H1 (cell line): ENCODE measurements around the gene FREM1. TPM values are rescaled to one million over a fixed set of nuclear protein-coding genes. Genes with fewer than 3 reads are reported as not detected.

ENCODE experiments used
- CTCF ChIA-PET: fragments of 300-600 bp; sonication (Branson Sonifier 250); formaldehyde crosslinking; loops from one replicate; lab custom pipeline; 2021; ENCODE audit not compliant: partially characterized antibody; lab: Charles Lee
- POLR2A ChIA-PET: fragments of 300-600 bp; sonication (Branson Sonifier 250); formaldehyde crosslinking; loops from one replicate; lab custom pipeline; 2021; ENCODE audit warnings: inconsistent platforms; ENCODE audit not compliant: partially characterized antibody; lab: Charles Lee
- DNase-seq, 2 experiments: peaks; one replicate each; pipeline versions ENCODE4 v3.0.0 to v3.0.0-alpha.2; 2010 to 2022; ENCODE audit warnings: low spot score in 2 of 2, low read depth in 1 of 2, mixed read lengths in 1 of 2
- FAIRE-seq: peaks from 2 replicates; lab custom pipeline; 2011; peaks lifted over from hg19 to GRCh38; lab: Jason Lieb, UNC
- H2AFZ ChIP-seq: 2 replicates; pipeline ENCODE4 v1.8.1; 2012; ENCODE audit warnings: low read length, inconsistent platforms
- H2AK5ac ChIP-seq: 2 replicates; pipeline ENCODE4 v1.6.1; 2013; ENCODE audit warnings: low read depth, low read length
- H2BK120ac ChIP-seq: replicated peaks from 2 replicates; pipeline ENCODE3; 2013; ENCODE audit warnings: low read depth, low read length, inconsistent platforms
- H2BK12ac ChIP-seq: 2 replicates; pipeline ENCODE4 v1.6.1; 2013; ENCODE audit warnings: low read depth, low read length
- H2BK15ac ChIP-seq: 2 replicates; pipeline ENCODE4 v1.6.1; 2013; ENCODE audit warnings: low read length
- H2BK20ac ChIP-seq: 2 replicates; pipeline ENCODE4 v1.6.1; 2013; ENCODE audit warnings: low read length
- H2BK5ac ChIP-seq: 2 replicates; pipeline ENCODE4 v1.6.1; 2013; ENCODE audit warnings: low read depth, low read length
- H3K14ac ChIP-seq: 2 replicates; pipeline ENCODE4 v1.6.1; 2013; ENCODE audit warnings: inconsistent platforms; ENCODE audit not compliant: insufficient read length
- H3K18ac ChIP-seq: 2 replicates; pipeline ENCODE4 v1.6.1; 2013; ENCODE audit warnings: low read length; ENCODE audit errors: extremely low read depth
- H3K23ac ChIP-seq: 2 replicates; pipeline ENCODE4 v1.6.1; 2013; ENCODE audit warnings: inconsistent platforms; ENCODE audit not compliant: insufficient read length
- H3K23me2 ChIP-seq: 2 replicates; pipeline ENCODE4 v1.6.1; 2013; ENCODE audit warnings: low read depth, low read length
- H3K27ac ChIP-seq: 2 replicates; pipeline ENCODE4 v1.6.1; 2011; ENCODE audit warnings: low read depth, low read length, inconsistent platforms
- H3K27me3 ChIP-seq, 4 experiments: replicated peaks in 1 of 4; 1 replicate in 1 of 4; 2 replicates in 3 of 4; pipeline versions ENCODE4 v1.6.1 to v1.8.1; 2011 to 2013; ENCODE audit warnings: low read length in 3 of 4, mild to moderate bottlenecking in 3 of 4, inconsistent platforms in 2 of 4, mixed read lengths in 2 of 4, moderate library complexity in 1 of 4; ENCODE audit not compliant: control insufficient read depth in 3 of 4, insufficient read depth in 3 of 4; ENCODE audit errors: extremely low read depth in 1 of 4
- H3K36me3 ChIP-seq, 4 experiments: 2 replicates each; pipeline versions ENCODE4 v1.6.1 to v1.8.1; 2011 to 2013; ENCODE audit warnings: mild to moderate bottlenecking in 4 of 4, low read length in 3 of 4, moderate library complexity in 2 of 4, control low read depth in 1 of 4, inconsistent platforms in 1 of 4; ENCODE audit not compliant: insufficient read depth in 4 of 4, control insufficient read depth in 2 of 4
- H3K4ac ChIP-seq: replicated peaks from 2 replicates; pipeline ENCODE3; 2013; ENCODE audit warnings: low read length, low read depth, mixed read lengths, inconsistent platforms; ENCODE audit not compliant: insufficient read length
- H3K4me1 ChIP-seq, 4 experiments: replicated peaks in 1 of 4; 1 replicate in 1 of 4; 2 replicates in 3 of 4; pipeline versions ENCODE4 v1.6.1 to v1.8.1; 2011 to 2013; ENCODE audit warnings: low read length in 3 of 4, inconsistent platforms in 2 of 4, mixed read lengths in 1 of 4; ENCODE audit not compliant: insufficient read depth in 4 of 4, control insufficient read depth in 3 of 4
- H3K4me2 ChIP-seq, 2 experiments: 2 replicates each; pipeline versions ENCODE4 v1.6.1 to v1.8.1; 2011 to 2013; ENCODE audit warnings: low read depth in 2 of 2, low read length in 2 of 2, control low read depth in 1 of 2, inconsistent platforms in 1 of 2, mild to moderate bottlenecking in 1 of 2; ENCODE audit not compliant: insufficient read depth in 1 of 2
- H3K4me3 ChIP-seq, 4 experiments: fragments of 200-600, 300-600 bp in 1 of 4; sonication (generic), shearing (Covaris generic), sonication (Bioruptor Twin) in 1 of 4; 2 replicates each; pipeline versions ENCODE4 v1.5.1 to v1.8.1; 2011 to 2016; ENCODE audit warnings: low read length in 4 of 4, low read depth in 3 of 4, control low read depth in 2 of 4, inconsistent platforms in 2 of 4, mild to moderate bottlenecking in 2 of 4, mixed read lengths in 1 of 4, moderate library complexity in 1 of 4; ENCODE audit not compliant: insufficient read depth in 2 of 4; ENCODE audit errors: extremely low read depth in 1 of 4
- H3K56ac ChIP-seq: replicated peaks from 2 replicates; pipeline ENCODE3; 2013; ENCODE audit warnings: low read depth, mild to moderate bottlenecking, mixed read lengths, low read length, inconsistent platforms; ENCODE audit not compliant: insufficient read length
- H3K79me1 ChIP-seq: 2 replicates; pipeline ENCODE4 v1.6.1; 2013; ENCODE audit warnings: low read depth, low read length, control low read depth
- H3K79me2 ChIP-seq, 2 experiments: 2 replicates each; pipeline versions ENCODE4 v1.6.1 to v1.8.1; 2012 to 2013; ENCODE audit warnings: low read length in 2 of 2, mild to moderate bottlenecking in 2 of 2, inconsistent platforms in 1 of 2; ENCODE audit not compliant: insufficient read depth in 2 of 2, control insufficient read depth in 1 of 2
- H3K9ac ChIP-seq, 4 experiments: replicated peaks in 1 of 4; 1 replicate in 1 of 4; 2 replicates in 3 of 4; pipeline versions ENCODE4 v1.6.1 to v1.8.1; 2011 to 2013; ENCODE audit warnings: low read depth in 3 of 4, low read length in 3 of 4, control low read depth in 2 of 4, mild to moderate bottlenecking in 2 of 4, moderate library complexity in 2 of 4, inconsistent platforms in 1 of 4; ENCODE audit errors: extremely low read depth in 1 of 4
- H3K9me3 ChIP-seq, 2 experiments: 2 replicates each; pipeline versions ENCODE4 v1.6.1 to v1.8.1; 2012 to 2013; ENCODE audit warnings: mild to moderate bottlenecking in 2 of 2, moderate library complexity in 2 of 2, control low read depth in 1 of 2, inconsistent platforms in 1 of 2, low read depth in 1 of 2, low read length in 1 of 2, mixed read lengths in 1 of 2; ENCODE audit not compliant: insufficient read depth in 2 of 2
- H4K20me1 ChIP-seq, 2 experiments: replicated peaks in 1 of 2; 2 replicates each; pipeline versions ENCODE3 to v1.8.1; 2011 to 2013; ENCODE audit warnings: inconsistent platforms in 2 of 2, low read length in 2 of 2, mild to moderate bottlenecking in 1 of 2; ENCODE audit not compliant: insufficient read depth in 2 of 2, control insufficient read depth in 1 of 2
- H4K5ac ChIP-seq: 2 replicates; pipeline ENCODE4 v1.6.1; 2013; ENCODE audit warnings: low read length, low read depth, mixed read lengths, inconsistent platforms; ENCODE audit not compliant: insufficient read length
- H4K8ac ChIP-seq: 2 replicates; pipeline ENCODE4 v1.8.0; 2013; ENCODE audit warnings: mild to moderate bottlenecking, moderate library complexity, low read length, inconsistent platforms; ENCODE audit not compliant: insufficient read depth; ENCODE audit errors: extremely low read depth
- H4K91ac ChIP-seq: replicated peaks from 2 replicates; pipeline ENCODE3; 2013; ENCODE audit warnings: low read length, mixed read lengths, inconsistent platforms; ENCODE audit not compliant: insufficient read length
- BRCA1 ChIP-seq: IDR thresholded peaks from 2 replicates; pipeline ENCODE4 v1.6.1; 2012; ENCODE audit warnings: low read depth, low read length, improper control_type of control experiment
- CHD2 ChIP-seq: IDR thresholded peaks from 2 replicates; pipeline ENCODE4 v1.6.1; 2012; ENCODE audit warnings: low read length, improper control_type of control experiment
- EGR1 ChIP-seq: IDR thresholded peaks from 2 replicates; pipeline ENCODE4 v1.6.1; 2011; ENCODE audit warnings: low read depth, low read length, borderline replicate concordance
- JUND ChIP-seq: IDR thresholded peaks from 2 replicates; pipeline ENCODE4 v1.6.1; 2011; ENCODE audit warnings: mild to moderate bottlenecking, improper control_type of control experiment, low read length
- PHF8 ChIP-seq: fragments of 200-600 bp; sonication (generic); conservative IDR thresholded peaks from 2 replicates; pipeline ENCODE4 v1.7.1; 2012; ENCODE audit warnings: low read depth, mild to moderate bottlenecking, inconsistent platforms, low read length, moderate library complexity
- RAD21 ChIP-seq, 2 experiments: IDR thresholded peaks in 1 of 2; conservative IDR thresholded peaks in 1 of 2; 2 replicates each; pipeline ENCODE4 v1.6.1; 2011; ENCODE audit warnings: low read depth in 2 of 2, low read length in 2 of 2, improper control_type of control experiment in 1 of 2, inconsistent platforms in 1 of 2, mild to moderate bottlenecking in 1 of 2, moderate library complexity in 1 of 2
- RXRA ChIP-seq: IDR thresholded peaks from 2 replicates; pipeline ENCODE4 v1.6.1; 2011; ENCODE audit warnings: low read depth, mild to moderate bottlenecking, low read length, moderate library complexity; ENCODE audit not compliant: insufficient read depth
- SIRT6 ChIP-seq: IDR thresholded peaks from one replicate; pipeline ENCODE4 v1.7.1; 2012; ENCODE audit warnings: low read length, inconsistent platforms
- SP1 ChIP-seq: IDR thresholded peaks from 2 replicates; pipeline ENCODE4 v1.6.1; 2011; ENCODE audit warnings: low read depth, low read length
- polyA plus RNA-seq, 7 experiments: library from polyadenylated mRNA; depleted of rRNA in 3 of 7; stranded (reverse) in 5 of 7; unstranded in 2 of 7; fragments of >200 nt in 5 of 7; fragments of 200-250 nt in 2 of 7; gene quantifications; 1 replicate in 5 of 7; 2 replicates in 1 of 7; 4 replicates in 1 of 7; pipeline versions ENCODE4 v1.2.1 to v1.2.3, GENCODE V29; 2011 to 2013; ENCODE audit warnings: missing spikeins in 2 of 7, mixed read lengths in 2 of 7
- total RNA-seq: library from RNA; stranded (reverse); fragmentation: NEBNext Ultra II Directional; extraction: Animal tissue kit (Norgen Biotek cat#: 25700); gene quantifications from 2 replicates; pipeline ENCODE4 v1.2.1, GENCODE V29; 2021
- TF ChIP-seq, protein P1 (sequence below): IDR thresholded peaks from 2 replicates; pipeline ENCODE4 v1.6.1; 2011; ENCODE audit warnings: low read length, improper control_type of control experiment
- TF ChIP-seq, protein P2 (sequence below): IDR thresholded peaks from 2 replicates; pipeline ENCODE4 v1.6.1; 2012; ENCODE audit warnings: inconsistent platforms

The FREM1 gene
- total and polyA plus RNA-seq, 2 of the 8 experiments (the other 6 are each of a cell fraction or from before 2014, with no cell fraction given), result 2.6 to 3.1 TPM

DNA sequence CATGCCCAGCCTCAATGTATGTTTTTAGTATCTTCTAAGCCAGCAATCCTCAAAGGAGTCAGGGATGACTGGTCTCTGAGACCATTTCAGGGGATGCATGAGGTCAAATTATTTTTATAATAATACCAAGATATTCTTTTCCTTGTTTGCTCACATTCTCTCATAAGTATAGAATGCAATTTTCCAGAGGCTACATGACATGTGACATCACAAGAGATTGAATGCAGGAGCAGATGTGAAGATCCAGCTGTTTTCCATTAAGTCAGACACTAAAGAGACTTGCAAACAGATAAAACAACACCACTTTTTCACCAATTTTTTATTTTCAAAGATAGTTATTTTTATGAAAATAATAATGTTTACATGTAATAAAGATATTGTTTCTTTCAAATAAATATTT, 22.0 kb upstream of the FREM1 start:
- Histone ChIP-seq H3K4me1 (no peaks in the 10 kb centered on the region), H3K4me2 (no peak overlapping the region), H2BK12ac (no peak overlapping the region), H4K5ac (no peak overlapping the region), H4K20me1 (no peaks in the 10 kb centered on the region), H2BK5ac (no peak overlapping the region), H2BK20ac (no peak overlapping the region), H4K91ac (no peak overlapping the region), H3K23ac (no peak overlapping the region), H3K23me2 (no peaks in the 10 kb centered on the region), H3K27ac (no peak overlapping the region), H3K18ac (no peak overlapping the region), H3K9me3 (no peaks in the 10 kb centered on the region), H4K8ac (no peak overlapping the region), H2BK120ac (no peak overlapping the region), H2AK5ac (no peak overlapping the region), H3K36me3 (no peaks in the 10 kb centered on the region), H2AFZ (no peak overlapping the region), H3K14ac (no peak overlapping the region), H3K4ac (no peak overlapping the region), H3K79me1 (no peaks in the 10 kb centered on the region), H3K56ac (no peak overlapping the region), H2BK15ac (no peak overlapping the region), H3K9ac (no peak overlapping the region), H3K4me3 (no peak overlapping the region), H3K27me3 (no peaks in the 10 kb centered on the region), H3K79me2 (no peaks in the 10 kb centered on the region)
- ChIA-PET POLR2A (no interaction called here), CTCF (no interaction called here)
- FAIRE-seq, result no peak
- TF ChIP-seq CHD2, result no peak
- TF ChIP-seq SP1, result no peak
- no peak for TF ChIP-seq EGR1
- no peak for TF ChIP-seq PHF8
- TF ChIP-seq, protein P1, sequence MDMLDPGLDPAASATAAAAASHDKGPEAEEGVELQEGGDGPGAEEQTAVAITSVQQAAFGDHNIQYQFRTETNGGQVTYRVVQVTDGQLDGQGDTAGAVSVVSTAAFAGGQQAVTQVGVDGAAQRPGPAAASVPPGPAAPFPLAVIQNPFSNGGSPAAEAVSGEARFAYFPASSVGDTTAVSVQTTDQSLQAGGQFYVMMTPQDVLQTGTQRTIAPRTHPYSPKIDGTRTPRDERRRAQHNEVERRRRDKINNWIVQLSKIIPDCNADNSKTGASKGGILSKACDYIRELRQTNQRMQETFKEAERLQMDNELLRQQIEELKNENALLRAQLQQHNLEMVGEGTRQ, result no peak
- TF ChIP-seq JUND, result no peak
- no peak for TF ChIP-seq RXRA
- TF ChIP-seq RAD21 (IDR thresholded peaks at IDR 0.05 in 1 of 2, conservative IDR thresholded peaks at IDR 0.05 in 1 of 2; ENCODE audit: low read depth in 2 of 2, low read length in 2 of 2), result no peak
- no peak for TF ChIP-seq SIRT6
- no peak for TF ChIP-seq BRCA1
- TF ChIP-seq, protein P2, sequence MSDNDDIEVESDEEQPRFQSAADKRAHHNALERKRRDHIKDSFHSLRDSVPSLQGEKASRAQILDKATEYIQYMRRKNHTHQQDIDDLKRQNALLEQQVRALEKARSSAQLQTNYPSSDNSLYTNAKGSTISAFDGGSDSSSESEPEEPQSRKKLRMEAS, result no peak
- no peak for DNase-seq
